Myocyte (in vitro differentiated cells): ENCODE data around the gene C9orf57. TPM values are rescaled to one million over a fixed set of nuclear protein-coding genes. Genes with fewer than 3 reads are reported as not detected.
"Not testable (repeated sequence)": the region's sequence is repeated elsewhere in the genome, so short reads cannot be mapped to it uniquely, and the experiment has no call there.

ENCODE experiments used
- DNase-seq: peaks from one replicate; pipeline ENCODE4 v3.0.0-alpha.2; 2012; ENCODE audit warnings: low read depth
- polyA plus RNA-seq: library from polyadenylated mRNA; unstranded; fragments of >200 nt; gene quantifications from one replicate; pipeline ENCODE4 v1.2.1, GENCODE V29; 2012; ENCODE audit warnings: missing spikeins
- total RNA-seq: library from RNA; depleted of rRNA; stranded (reverse); fragments of >200 nt; gene quantifications from 2 replicates; pipeline ENCODE4 v1.2.3, GENCODE V29; 2014

C9orf57 gene, protein sequence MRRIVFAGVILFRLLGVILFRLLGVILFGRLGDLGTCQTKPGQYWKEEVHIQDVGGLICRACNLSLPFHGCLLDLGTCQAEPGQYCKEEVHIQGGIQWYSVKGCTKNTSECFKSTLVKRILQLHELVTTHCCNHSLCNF
- total RNA-seq, result not detected in 2 replicates
- polyA plus RNA-seq, result not detected

DNA sequence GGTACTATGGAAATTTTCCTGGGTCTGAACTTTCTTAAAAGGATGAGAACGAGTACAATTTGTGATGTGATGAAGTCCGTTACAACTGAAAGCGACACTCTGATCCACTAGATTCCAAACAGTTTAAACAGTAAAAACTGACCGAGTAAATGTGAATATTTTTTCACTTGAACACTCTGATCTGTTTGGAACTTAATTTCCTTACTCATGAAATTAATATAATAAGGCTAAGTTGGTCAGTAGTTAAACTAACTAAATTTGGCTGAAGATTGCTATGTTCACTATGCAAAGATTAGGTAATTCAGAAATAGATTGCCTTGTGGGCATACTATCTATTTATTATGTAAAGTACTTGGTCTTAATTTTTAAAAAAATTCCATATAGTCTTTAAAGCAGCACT lies at the start of gene C9orf57:
TSS of gene C9orf57 (minus strand) at position 101 of the 400 bp plus-strand sequence. CDS start 1,282 bp downstream, outside the sequence.
- DNase-seq, result no peak

DNA sequence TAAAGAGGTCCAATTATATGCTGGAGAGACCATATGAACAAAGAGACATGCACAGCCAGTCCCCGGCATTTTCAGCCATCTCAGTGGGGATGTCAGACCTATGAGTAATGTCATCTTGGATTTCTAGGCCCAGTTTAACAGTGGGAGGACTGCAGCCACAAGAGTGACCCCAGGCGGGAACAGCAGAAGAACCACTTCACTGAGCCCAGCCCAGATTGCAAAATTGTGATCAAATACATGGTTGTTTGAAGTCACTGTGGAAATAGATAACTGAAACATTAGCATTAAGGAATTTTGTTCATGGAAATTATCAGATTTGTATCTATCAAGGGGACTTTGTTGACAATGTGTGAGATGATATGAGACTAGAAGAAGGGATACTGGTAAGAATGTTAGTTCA lies 42.1 kb upstream of the C9orf57 start:
- no peak for DNase-seq

DNA sequence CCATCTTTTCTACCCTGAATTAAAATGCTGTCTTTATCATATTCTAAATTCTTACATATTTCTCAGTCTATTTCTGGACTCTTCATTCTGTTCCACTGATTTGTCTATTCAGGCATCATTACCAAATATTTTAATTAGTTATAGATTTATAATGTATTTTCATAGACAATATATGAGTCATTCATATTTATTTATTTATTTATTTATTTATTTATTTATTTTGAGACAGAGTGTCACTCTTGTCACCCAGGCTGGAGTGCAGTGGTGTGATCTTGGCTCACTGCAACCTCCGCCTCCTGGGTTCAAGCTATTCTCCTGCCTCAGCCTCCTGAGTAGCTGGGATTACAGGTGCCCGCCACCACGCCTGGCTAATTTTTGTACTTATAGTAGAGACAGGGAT lies 35.1 kb upstream of the C9orf57 start:
- DNase-seq, result not testable (repeated sequence)

DNA sequence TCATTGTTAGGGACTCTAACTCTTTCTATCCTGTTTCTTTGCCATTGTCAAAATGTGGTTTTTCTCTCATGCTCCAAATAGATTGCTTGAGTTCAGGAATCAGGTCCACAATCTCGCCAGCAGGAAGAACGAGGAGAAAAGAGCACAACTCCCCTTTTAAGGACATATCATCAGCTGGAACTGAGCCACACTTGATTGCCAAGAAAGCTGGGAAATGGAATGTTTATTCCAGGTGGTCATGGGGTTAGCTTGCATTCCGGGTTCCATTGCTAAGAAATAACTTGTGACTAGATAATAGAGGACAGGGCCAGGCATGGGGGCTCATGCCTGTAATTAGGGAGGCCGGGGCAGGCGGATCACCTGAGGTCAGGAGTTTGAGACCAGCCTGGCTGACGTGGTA lies 32.4 kb upstream of the C9orf57 start:
- DNase-seq, result no peak

DNA sequence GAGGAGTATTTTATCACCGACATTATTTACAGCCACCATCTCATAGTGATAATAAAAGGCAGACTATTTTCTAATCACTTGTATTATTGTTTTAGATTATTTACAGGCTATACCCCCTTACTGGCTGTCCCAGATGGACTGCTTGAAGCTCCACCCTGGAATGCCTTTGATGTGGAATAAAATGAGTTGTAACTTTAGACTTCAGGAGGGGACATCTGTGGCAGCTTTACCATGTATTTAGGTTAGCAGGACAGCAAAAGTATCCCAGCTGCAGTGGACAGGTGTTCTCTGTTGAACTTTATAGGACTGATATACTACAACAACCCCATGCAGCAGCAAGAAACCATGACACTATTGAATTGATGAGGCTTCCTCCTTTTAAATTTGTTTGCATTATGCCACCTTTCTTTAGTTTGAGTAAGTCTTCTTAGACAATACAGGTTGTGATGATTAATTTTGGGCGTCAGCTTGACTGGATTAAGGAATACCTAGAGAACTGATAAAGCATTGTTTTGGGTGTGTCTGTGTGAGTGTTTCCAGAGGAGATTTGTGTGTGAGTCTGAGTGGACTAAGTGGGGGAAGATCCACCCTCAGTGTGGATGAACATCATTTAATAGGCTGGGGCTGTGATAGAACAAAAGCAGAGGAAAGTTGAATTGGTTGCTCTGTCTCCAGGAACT lies 29.2 kb upstream of the C9orf57 start:
- no peak for DNase-seq

DNA sequence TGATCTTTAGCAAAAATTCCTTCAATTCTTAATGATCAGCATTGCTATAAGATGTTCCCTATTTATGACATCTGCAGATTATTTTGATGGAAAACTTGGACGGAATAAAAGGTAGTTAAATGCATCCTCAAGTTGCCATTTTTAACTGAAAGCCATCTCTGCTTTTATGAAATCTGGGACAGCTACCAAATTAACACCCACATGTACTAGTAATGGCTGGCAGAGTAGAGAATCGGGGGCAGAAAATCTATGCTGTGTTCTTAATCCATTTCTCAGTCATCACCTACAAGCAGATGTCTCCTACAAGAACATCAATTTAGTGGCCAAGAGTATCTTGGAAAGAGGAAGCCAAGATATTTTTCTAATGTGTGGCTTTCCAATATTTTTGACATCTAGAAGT lies 22.1 kb upstream of the C9orf57 start:
- no peak for DNase-seq

DNA sequence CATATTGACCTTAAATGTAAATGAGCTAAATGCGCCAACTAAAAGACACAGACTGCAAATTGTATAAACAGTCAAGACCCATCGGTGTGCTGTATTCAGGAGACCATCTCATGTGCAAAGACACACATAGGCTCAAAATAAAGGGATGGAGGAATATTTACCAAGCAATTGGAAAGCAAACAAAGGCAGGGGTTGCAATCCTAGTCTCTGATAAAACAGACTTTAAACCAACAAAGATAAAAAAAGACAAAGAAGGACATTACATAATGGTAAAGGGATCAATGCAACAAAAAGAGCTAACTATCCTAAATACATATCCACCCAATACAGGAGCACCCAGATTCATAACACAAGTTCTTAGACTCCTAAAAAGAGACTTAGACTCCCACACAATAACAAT lies 14.3 kb upstream of the C9orf57 start:
- DNase-seq, result not testable (repeated sequence)

DNA sequence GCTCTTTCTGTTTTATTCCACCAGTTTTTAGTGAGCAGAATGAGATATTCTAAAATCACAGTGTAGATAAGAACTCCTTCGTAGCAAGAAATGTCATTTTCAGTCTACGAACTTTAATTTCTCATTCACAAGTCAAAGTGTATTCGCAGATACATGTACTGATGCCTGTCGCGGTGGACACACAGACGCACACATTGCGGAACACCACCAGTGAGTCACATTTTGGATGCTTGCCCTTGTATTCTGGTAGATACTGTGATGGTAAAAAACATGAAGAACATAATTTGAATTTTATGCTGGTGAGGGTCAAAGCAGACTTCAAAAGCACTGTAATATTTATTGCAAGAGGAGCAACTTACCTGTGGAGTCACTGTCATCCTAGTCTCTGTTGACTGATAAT lies 4.7 kb upstream of the C9orf57 start:
- peak; percentile 11 for DNase-seq

DNA sequence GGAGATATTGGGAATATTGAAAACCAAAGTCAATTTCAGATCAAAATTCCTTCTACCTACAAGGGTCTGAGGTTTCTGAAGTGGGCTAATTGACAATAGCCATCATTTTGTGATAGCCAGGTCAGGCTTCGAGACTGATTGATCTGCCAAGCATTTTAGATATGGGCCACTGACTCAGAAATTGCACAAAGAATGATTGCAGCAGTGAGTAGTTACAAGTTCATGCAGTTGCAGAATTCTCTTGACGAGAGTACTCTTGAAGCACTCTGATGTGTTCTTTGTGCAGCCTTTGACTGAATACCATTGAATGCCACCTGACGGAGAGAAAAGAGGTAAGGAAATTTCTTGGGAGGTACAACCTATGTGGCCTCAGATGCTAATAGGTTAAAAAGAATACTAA lies 8.3 kb downstream of the C9orf57 start:
- no peak for DNase-seq

DNA sequence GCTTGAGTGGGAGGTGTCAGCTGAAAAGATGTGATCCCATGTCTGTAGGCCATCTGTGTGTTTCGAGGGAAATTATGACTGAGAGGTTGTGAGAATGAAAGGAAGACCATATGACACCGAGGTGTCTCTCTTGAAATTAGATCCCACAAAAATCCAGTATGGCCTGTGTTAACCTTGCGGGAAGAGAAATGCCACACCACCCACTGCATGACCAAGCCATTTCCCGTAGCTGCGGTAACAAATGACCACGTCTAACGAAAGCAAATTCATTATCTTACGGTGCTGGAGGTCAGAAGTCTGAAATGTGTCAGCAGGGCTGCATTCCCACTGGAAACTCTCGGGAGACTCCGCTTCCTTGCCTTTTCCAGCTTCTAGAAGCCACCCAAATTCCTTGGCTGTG lies 11.6 kb downstream of the C9orf57 start:
- peak; percentile 36 for DNase-seq

DNA sequence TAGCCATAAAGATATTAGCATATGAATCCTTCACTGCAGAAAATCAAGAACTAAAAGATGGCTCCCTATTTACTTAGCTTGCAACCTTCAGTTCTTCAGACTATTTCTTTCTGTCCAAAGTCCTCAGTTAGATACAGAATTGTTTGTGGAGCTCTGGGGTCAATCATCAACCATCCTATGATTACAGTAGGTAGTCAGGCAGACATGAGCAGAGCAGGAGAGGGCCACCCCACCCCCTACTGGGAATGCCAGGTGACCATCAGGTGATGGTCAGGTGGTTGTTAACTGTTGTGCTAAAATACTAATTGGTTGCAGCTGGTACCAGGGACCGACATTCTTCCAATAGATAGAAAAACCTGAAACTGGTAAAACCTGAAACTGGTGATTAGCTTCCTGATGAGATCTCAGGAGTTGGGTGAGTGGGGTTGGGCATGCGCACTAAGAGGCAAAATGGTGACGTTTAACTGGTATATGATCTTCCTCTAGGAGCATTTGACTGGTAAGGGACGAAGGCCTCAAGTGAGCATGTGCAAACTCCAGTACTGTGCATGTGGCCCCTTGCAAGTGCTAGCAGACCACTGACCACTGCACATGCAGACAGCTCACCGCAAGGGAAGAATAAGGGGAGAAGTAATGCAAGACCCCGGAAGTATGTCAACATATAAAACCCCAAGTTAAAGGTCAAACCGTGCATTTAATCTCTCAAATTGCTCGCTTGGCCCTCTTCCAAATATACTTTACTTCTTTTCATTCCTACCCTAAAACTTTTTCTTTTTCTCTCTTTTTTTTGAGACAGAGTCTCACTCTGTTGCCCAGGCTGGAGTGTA lies 13.6 kb downstream of the C9orf57 start:
- no peak for DNase-seq

DNA sequence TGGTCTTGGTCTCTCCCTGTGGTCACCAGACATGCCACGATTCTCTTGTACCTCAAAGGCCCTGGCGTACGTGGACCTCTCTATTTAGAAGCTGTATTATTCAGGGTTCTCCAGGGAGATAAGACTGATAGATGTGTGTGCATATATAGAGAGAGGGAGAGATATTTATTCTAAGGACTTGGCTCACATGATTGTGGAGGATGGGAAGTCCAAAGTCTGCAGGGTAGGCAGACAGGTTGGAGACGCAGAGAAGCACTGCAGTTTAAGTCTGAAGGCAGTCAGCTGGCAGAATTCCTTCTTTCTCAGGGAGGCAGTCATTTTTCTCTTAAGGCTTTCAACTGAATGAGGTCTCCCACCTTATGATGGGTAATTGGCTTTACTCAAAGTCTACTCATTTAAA lies 16.3 kb downstream of the C9orf57 start:
- DNase-seq, result no peak

DNA sequence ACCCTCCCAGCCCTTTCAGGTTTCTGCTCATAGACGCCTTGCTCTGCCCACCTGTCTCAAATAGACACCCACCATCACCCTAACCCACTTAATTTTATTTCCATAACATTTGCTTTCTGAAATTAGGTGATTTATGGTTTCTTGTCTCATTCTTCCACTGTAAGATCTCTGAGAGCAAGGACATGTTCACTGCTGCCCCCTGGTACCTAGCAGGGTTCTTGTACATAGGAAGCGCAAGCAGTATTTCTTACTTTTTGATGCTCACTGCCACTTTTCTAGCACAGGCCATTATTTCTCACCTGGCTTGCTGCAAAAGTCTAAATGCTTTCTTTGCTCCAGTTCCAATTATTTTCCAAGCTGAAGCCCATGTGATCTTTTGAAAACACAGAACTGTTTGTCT lies 16.8 kb downstream of the C9orf57 start:
- no peak for DNase-seq

DNA sequence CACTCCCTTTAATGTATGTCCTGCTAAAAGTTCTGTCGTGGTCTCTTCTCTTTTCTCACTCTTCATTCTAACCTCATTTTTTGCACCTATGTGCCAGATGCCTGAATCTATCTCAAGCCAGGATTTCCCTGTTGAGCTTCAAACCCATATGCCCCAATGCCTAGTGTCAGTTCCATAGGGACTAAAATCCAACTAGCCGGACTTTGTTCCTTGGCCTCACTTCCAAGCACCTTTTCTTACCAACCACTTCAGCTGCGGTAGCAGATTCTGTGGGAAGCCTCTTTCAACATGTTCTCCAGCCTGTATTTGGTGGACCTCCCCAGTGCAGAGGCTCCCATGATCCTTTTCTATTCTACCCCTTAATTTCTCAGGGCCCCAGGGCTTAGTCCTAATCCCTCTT lies 17.5 kb downstream of the C9orf57 start:
- DNase-seq, result no peak

DNA sequence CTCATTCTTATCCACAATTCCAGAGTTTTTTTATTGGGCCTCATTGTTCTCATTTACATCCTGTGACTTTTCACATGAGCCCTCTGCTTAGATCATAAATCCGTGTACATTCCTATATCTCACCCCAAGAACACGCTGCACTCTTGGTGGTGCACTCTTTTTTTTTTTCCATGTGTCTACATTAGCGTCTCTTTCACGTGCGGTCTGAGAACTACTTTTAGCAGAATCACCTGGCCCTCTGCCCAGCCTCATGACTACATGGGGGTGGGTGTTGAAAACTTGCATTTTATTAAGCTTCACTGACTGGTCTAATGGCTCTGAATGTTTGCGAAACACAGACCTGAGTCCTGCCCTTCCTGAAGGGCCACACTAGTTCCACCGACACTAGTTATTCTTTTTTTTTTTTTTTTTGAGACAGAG lies 18.6 kb downstream of the C9orf57 start:
- peak; percentile 26 for DNase-seq

DNA sequence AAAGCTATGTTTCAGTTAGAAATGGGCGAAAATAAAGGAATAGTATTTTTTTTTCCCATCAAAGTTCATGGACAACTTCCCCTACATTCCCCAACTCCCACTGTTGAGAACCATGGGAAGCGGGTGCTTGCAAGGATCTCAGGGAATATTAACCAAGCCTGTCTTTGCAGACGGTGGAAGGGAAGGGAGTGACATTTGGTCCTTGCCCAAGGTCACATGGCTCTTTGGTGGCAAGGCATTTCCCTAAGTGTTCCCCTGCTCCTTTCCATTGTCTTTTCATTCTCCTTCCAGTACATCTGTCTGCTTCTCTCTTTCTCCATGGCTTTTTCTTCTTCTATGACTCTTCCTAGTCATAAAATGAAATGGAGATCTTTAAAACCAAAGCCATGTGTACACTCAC lies 19.0 kb downstream of the C9orf57 start:
- DNase-seq, result no peak

DNA sequence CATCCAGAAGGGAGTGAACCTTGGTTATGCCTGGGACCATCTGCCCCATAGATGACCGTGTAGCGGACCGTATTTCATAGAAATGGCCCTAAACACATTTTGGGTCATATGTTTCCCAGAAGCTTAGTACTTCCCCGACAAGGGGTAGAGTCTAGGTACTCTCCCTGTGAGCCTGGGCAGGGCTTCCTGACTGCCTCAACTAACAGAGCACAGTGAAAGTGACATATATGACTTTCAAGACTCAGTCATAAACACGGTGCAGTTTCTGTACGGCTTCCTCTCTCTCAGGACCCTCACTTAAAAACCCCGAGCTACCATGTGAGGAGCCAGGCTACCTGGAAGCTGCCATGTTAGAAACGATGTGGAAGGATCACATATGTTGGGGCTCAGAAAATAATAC lies 20.9 kb downstream of the C9orf57 start:
- DNase-seq, result no peak

DNA sequence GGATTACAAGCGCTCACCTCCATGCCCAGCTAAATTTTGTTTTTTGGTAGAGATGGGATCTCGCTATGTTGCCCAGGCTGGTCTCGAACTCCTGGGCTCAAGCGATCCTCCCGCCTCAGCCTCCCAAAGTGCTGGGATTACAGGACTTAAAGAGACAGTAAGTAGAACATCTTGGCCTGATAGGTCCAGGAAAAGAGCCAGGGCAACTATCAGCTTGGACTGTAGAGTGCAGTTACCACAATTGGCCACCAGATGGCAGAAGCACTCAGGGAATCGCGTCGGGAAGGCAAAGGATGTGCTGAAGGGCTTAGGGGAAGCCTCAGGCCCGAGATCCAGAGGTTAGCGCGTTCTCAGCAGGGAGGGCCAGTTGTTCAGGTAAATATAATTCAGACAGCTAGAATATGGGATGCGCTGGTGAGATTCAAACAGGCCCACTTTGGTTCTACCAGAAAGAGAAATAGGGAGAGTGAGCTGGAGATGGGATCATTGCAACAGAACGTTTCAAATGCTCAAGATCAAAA lies 21.5 kb downstream of the C9orf57 start:
- DNase-seq, result peak; percentile 82

DNA sequence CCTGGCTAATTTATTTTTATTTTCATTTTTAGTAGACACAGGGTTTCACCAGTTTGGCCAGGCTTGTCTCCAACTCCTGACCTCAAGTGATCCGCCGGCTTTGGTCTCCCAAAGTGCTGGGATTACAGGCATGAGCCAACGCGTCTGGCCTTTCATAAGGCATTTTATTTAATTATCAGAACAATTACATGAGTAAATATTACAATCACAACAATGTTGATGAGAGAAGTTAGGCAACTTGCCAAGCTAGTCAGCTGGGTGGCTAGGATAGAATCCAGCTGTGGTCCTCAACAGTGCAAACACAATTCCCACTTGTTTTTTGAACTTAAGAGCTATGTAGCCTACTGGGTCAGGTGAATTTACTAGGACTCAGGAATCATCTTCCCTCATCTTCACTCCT lies 22.0 kb downstream of the C9orf57 start:
- DNase-seq, result no peak

DNA sequence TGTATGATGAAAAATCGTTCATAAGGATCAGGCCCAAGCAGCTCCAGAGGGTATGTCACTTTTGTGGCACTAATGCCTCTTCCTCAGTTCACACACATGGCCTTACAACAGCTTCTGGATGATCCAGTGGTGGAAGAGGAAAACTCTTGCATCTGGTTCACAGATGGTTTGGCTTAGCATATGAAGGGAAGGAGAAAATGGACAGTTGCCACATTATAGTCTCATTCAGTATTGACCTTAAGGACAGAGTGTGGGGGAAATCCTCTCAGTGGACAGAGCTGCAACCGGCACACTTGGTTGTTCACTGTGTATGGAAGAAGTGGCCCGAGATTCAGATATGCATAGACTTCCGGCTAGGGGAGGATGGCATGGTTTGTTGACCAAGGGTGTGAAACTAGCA lies 22.8 kb downstream of the C9orf57 start:
- DNase-seq, result no peak

DNA sequence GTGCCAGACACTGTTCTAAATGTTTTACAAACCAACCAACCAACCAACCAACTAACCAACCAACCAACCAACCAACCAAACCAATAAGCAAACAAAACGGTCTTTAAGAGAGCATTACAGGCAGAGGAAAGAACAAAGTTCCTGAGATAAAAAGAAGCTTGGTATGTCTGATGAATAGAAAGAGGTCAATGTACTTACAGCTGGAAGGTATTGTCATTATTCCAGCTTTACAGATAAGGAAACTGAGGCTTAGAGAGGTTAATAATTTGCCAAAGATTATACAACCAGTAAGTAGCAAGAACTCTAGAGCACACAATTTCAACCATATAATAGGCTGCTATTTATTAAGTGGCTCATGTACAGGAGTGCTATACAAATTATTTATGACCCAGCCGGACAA lies 29.6 kb downstream of the C9orf57 start:
- DNase-seq, result no peak

DNA sequence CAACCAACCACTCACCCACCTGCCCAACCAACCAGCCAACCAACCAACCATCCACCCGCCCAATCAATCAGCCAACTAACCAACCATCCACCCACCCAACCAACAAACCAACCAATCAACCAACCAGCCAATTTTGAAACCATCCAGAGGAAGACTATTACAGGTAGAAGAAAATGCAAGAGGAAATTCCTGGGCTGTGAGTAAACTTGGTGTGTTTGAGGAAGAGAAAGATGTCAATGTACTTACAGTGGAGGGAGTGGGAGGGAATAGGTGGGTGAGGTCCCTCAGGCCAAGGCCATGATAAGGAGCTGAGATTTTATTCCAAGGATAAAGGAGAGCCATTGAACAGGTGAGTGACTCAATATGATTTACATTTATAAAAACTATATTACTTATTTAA lies 30.4 kb downstream of the C9orf57 start:
- no peak for DNase-seq
